Keratinocyte (primary cell): ENCODE data around the gene PLD2. TPM values are rescaled to one million over a fixed set of nuclear protein-coding genes. Genes with fewer than 3 reads are reported as not detected.

ENCODE experiments used
- DNase-seq: peaks from one replicate; pipeline ENCODE4 v3.0.0-alpha.2; 2011; ENCODE audit warnings: low read depth, missing footprints, low spot score
- FAIRE-seq: peaks from 2 replicates; lab custom pipeline; 2011; peaks lifted over from hg19 to GRCh38; lab: Jason Lieb, UNC
- H2AFZ ChIP-seq: 2 replicates; pipeline ENCODE4 v1.6.0; 2012; ENCODE audit warnings: low read length, control low read depth, inconsistent platforms; ENCODE audit not compliant: control insufficient read depth
- H3K27ac ChIP-seq: 2 replicates; pipeline ENCODE4 v1.5.1; 2011; ENCODE audit warnings: low read length; ENCODE audit not compliant: control insufficient read depth, insufficient read depth
- H3K27me3 ChIP-seq: 3 replicates; pipeline ENCODE4 v1.6.0; 2011; ENCODE audit warnings: low read length; ENCODE audit not compliant: control insufficient read depth, insufficient read depth; ENCODE audit errors: extremely low read depth
- H3K36me3 ChIP-seq, 2 experiments: 2 replicates in 1 of 2; 3 replicates in 1 of 2; pipeline ENCODE4 v1.5.1; 2011; ENCODE audit warnings: low read length in 2 of 2, mild to moderate bottlenecking in 1 of 2; ENCODE audit not compliant: control insufficient read depth in 2 of 2, insufficient read depth in 2 of 2; ENCODE audit errors: extremely low read depth in 1 of 2
- H3K4me1 ChIP-seq: 3 replicates; pipeline ENCODE4 v1.5.1; 2011; ENCODE audit warnings: low read length; ENCODE audit not compliant: control insufficient read depth, insufficient read depth; ENCODE audit errors: extremely low read depth
- H3K4me2 ChIP-seq: 3 replicates; pipeline ENCODE4 v1.6.0; 2011; ENCODE audit warnings: low read depth, low read length; ENCODE audit not compliant: control insufficient read depth, insufficient read depth; ENCODE audit errors: extremely low read depth
- H3K4me3 ChIP-seq, 3 experiments: fragments of 200-600 bp in 1 of 3; sonication (generic) in 1 of 3; 2 replicates in 2 of 3; 3 replicates in 1 of 3; pipeline ENCODE4 v1.5.1; 2011 to 2016; ENCODE audit warnings: low read length in 3 of 3, mild to moderate bottlenecking in 3 of 3, control low read depth in 2 of 3, inconsistent platforms in 1 of 3, low read depth in 1 of 3, mixed read lengths in 1 of 3, mixed run types in 1 of 3, moderate library complexity in 1 of 3; ENCODE audit not compliant: control insufficient read depth in 2 of 3, insufficient read depth in 2 of 3; ENCODE audit errors: extremely low read depth in 1 of 3
- H3K79me2 ChIP-seq: 2 replicates; pipeline ENCODE4 v1.6.0; 2012; ENCODE audit warnings: low read length; ENCODE audit not compliant: control insufficient read depth, insufficient read depth
- H3K9ac ChIP-seq: 3 replicates; pipeline ENCODE4 v1.6.0; 2011; ENCODE audit warnings: low read length; ENCODE audit not compliant: control insufficient read depth, insufficient read depth; ENCODE audit errors: extremely low read depth
- H3K9me1 ChIP-seq: 3 replicates; pipeline ENCODE4 v1.6.0; 2011; ENCODE audit warnings: low read length; ENCODE audit not compliant: control insufficient read depth, insufficient read depth; ENCODE audit errors: extremely low read depth
- H3K9me3 ChIP-seq: 2 replicates; pipeline ENCODE4 v1.5.1; 2012; ENCODE audit warnings: low read depth, low read length; ENCODE audit not compliant: control insufficient read depth
- H4K20me1 ChIP-seq: 3 replicates; pipeline ENCODE4 v1.6.0; 2011; ENCODE audit warnings: low read length; ENCODE audit not compliant: control insufficient read depth, insufficient read depth; ENCODE audit errors: extremely low read depth
- EZH2 ChIP-seq: IDR thresholded peaks from one replicate; pipeline ENCODE4 v1.6.1; 2012; ENCODE audit warnings: inconsistent platforms, mild to moderate bottlenecking, low read length, moderate library complexity
- dilution Hi-C: fragments of 300-500 bp; cut with MboI; formaldehyde crosslinking; loops from one replicate; pipeline ENCODE4 v1.7.0; 2020; ENCODE audit warnings: low sequenced_read_pairs; ENCODE audit not compliant: extremely low pct_ligation_motif_present
- polyA plus RNA-seq, 5 experiments: library from polyadenylated mRNA; depleted of rRNA in 3 of 5; stranded (reverse) in 3 of 5; stranded (forward) in 1 of 5; unstranded in 1 of 5; fragments of >200 nt; gene quantifications; 1 replicate in 1 of 5; 2 replicates in 3 of 5; 3 replicates in 1 of 5; pipeline versions ENCODE4 v1.2.1 to v1.2.3, GENCODE V29; 2011 to 2012; ENCODE audit warnings: missing spikeins in 2 of 5, low read depth in 1 of 5, low replicate concordance in 1 of 5
- TF ChIP-seq, protein P1 (sequence below), 3 experiments: IDR thresholded peaks in 1 of 3; conservative IDR thresholded peaks in 1 of 3; optimal IDR thresholded peaks in 1 of 3; 2 replicates in 2 of 3; 3 replicates in 1 of 3; pipeline versions ENCODE3 to v1.5.1; 2011; ENCODE audit warnings: low read length in 3 of 3, mild to moderate bottlenecking in 3 of 3, moderate library complexity in 2 of 3, control low read depth in 1 of 3, inconsistent platforms in 1 of 3; ENCODE audit not compliant: insufficient read depth in 2 of 3; ENCODE audit errors: extremely low read depth in 1 of 3

PLD2 gene
- polyA plus RNA-seq, 1 donor (not counting 4 experiments of a cell fraction or from before 2014, with no cell fraction given) = 33.3 TPM

DNA sequence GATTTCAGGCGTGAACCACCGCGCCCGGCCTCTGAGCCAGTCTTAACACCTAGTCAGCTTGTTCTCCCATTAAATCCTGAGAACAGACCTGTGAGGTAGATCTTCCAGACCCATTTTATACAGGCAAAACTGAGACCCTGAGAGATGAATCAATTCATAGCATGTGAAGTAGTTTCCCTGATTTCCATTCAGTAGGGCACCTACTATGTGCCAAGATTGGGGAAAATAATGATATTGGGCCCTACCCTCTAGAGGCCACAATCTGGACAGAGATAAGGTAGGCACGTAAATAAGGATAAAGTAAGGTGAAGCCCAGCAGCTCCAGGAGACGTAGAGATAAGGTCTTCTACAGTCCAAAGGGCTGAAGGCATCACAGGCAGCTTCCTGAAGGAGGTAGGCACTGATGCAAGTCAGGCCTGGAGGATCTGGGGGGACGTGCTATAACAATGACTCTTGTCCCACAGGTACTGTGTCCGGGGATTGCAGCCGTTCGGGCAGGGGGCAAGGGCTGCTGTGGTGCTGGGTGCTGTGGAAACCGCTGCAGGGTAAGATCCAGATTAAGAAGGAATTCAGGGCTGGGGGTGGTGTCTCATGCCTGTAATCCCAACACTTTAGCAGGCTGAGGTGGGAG, 26.5 kb upstream of the PLD2 start:
- H3K9ac ChIP-seq = no peak overlapping the region
- H2AFZ ChIP-seq = no peak overlapping the region
- H3K4me3 ChIP-seq = no peak overlapping the region
- DNase-seq = no peak
- no peaks in the 10 kb centered on the region for H3K9me3 ChIP-seq
- H3K9me1 ChIP-seq = no peaks in the 10 kb centered on the region
- peaks cover 19% of the 10 kb centered on the region for H3K27me3 ChIP-seq
- H3K4me1 ChIP-seq = peaks cover 2% of the 10 kb centered on the region
- TF ChIP-seq, protein P1, sequence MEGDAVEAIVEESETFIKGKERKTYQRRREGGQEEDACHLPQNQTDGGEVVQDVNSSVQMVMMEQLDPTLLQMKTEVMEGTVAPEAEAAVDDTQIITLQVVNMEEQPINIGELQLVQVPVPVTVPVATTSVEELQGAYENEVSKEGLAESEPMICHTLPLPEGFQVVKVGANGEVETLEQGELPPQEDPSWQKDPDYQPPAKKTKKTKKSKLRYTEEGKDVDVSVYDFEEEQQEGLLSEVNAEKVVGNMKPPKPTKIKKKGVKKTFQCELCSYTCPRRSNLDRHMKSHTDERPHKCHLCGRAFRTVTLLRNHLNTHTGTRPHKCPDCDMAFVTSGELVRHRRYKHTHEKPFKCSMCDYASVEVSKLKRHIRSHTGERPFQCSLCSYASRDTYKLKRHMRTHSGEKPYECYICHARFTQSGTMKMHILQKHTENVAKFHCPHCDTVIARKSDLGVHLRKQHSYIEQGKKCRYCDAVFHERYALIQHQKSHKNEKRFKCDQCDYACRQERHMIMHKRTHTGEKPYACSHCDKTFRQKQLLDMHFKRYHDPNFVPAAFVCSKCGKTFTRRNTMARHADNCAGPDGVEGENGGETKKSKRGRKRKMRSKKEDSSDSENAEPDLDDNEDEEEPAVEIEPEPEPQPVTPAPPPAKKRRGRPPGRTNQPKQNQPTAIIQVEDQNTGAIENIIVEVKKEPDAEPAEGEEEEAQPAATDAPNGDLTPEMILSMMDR (optimal IDR thresholded peaks at IDR 0.05 in 1 of 3, IDR thresholded peaks at IDR 0.05 in 1 of 3, conservative IDR thresholded peaks at IDR 0.05 in 1 of 3; ENCODE audit: extremely low read depth in 1 of 3, insufficient read depth in 2 of 3, low read length in 3 of 3) = no peak
- TF ChIP-seq EZH2 = no peak
- FAIRE-seq = no peak
- no peak overlapping the region for H3K27ac ChIP-seq
- H3K4me2 ChIP-seq = no peak overlapping the region
- H3K36me3 ChIP-seq = no peaks in the 10 kb centered on the region
- dilution Hi-C loops = no loop called here
- H4K20me1 ChIP-seq = no peaks in the 10 kb centered on the region
- no peaks in the 10 kb centered on the region for H3K79me2 ChIP-seq

DNA sequence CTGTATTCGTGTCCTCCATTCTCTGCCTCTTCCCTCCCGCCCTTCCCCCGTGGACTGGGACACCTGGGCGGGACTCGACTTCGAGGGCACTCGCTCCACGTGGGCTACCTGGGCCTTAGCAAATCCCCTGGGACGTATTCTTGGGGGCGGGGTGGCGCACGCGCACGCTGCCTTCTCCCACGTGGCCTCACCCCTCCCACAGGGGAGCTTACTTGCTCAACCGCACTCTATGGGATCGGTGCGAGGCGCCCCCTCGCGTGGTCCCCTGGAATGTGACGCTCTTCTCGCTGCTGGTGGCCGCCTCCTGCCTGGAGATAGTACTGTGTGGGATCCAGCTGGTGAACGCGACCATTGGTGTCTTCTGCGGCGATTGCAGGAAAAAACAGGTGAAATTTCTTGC, 24.3 kb upstream of the PLD2 start:
- peaks cover 26% of the 10 kb centered on the region for H3K27me3 ChIP-seq
- dilution Hi-C loops = no loop called here
- TF ChIP-seq, protein P1 (optimal IDR thresholded peaks at IDR 0.05 in 1 of 3, IDR thresholded peaks at IDR 0.05 in 1 of 3, conservative IDR thresholded peaks at IDR 0.05 in 1 of 3; ENCODE audit: extremely low read depth in 1 of 3, insufficient read depth in 2 of 3, low read length in 3 of 3) = peak in 1 of 3 experiments; percentile 13
- TF ChIP-seq EZH2 = no peak
- H3K4me1 ChIP-seq = peaks cover 11% of the 10 kb centered on the region
- H3K79me2 ChIP-seq = no peaks in the 10 kb centered on the region
- no peak overlapping the region for H2AFZ ChIP-seq
- no peaks in the 10 kb centered on the region for H3K36me3 ChIP-seq
- no peak overlapping the region for H3K4me3 ChIP-seq
- no peaks in the 10 kb centered on the region for H3K9me3 ChIP-seq
- DNase-seq (no peak), FAIRE-seq (no peak)
- no peaks in the 10 kb centered on the region for H4K20me1 ChIP-seq
- no peak overlapping the region for H3K4me2 ChIP-seq
- H3K27ac ChIP-seq = no peak overlapping the region
- H3K9me1 ChIP-seq = no peaks in the 10 kb centered on the region
- H3K9ac ChIP-seq = no peak overlapping the region
